ENCODE results near the gene RALGAPA2. TPM values are rescaled to one million over a fixed set of nuclear protein-coding genes. Genes with fewer than 3 reads are reported as not detected.

RALGAPA2 gene
- total and polyA plus RNA-seq, 2 donors from 2014 or later: 5.9 to 66.7 TPM

DNA sequence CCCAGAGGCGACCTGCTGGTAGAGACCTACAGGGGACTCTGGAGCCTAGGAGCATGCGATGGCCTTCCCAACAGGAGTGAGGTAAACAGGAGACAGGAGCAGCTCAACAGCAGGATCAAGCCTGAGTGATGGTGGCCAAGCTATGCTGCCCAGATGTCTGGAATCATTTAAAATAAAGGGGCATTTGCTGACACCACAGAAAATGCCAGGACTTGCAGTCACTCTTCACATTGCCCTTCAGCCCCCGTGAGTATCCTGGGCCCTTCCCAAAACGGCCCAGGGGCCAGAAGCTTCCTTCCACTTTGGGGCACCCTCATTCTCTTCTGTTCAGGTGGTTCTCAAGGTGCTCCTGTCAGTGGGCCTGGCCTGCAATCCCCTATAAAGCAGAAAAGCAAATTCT, 321.3 kb downstream of the RALGAPA2 start:
- DNase-seq: no peak
- no peak overlapping the region for H3K9ac ChIP-seq (ENCODE audit: low read length in 3 of 3)
- peaks cover 0 to 3% (median 0%) of the 10 kb centered on the region in 3 donors for H3K36me3 ChIP-seq (ENCODE audit: control insufficient read depth in 2 of 3, insufficient read depth in 3 of 3, low read length in 3 of 3)
- no peak overlapping the region for H3K4me3 ChIP-seq (ENCODE audit: low read length in 3 of 3)
- no peak for FAIRE-seq
- intact Hi-C loops (cut with DNase I): no loop called here
- no peaks in the 10 kb centered on the region for H3K9me3 ChIP-seq (ENCODE audit: control insufficient read depth in 2 of 3, insufficient read depth in 1 of 3, low read length in 3 of 3)
- no peaks in the 10 kb centered on the region for H3K27me3 ChIP-seq (ENCODE audit: control insufficient read depth, insufficient read depth, low read length)
- H3K27ac ChIP-seq (ENCODE audit: low read depth in 2 of 2, low read length in 2 of 2): no peak overlapping the region
- TF ChIP-seq, protein P1, sequence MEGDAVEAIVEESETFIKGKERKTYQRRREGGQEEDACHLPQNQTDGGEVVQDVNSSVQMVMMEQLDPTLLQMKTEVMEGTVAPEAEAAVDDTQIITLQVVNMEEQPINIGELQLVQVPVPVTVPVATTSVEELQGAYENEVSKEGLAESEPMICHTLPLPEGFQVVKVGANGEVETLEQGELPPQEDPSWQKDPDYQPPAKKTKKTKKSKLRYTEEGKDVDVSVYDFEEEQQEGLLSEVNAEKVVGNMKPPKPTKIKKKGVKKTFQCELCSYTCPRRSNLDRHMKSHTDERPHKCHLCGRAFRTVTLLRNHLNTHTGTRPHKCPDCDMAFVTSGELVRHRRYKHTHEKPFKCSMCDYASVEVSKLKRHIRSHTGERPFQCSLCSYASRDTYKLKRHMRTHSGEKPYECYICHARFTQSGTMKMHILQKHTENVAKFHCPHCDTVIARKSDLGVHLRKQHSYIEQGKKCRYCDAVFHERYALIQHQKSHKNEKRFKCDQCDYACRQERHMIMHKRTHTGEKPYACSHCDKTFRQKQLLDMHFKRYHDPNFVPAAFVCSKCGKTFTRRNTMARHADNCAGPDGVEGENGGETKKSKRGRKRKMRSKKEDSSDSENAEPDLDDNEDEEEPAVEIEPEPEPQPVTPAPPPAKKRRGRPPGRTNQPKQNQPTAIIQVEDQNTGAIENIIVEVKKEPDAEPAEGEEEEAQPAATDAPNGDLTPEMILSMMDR (IDR thresholded peaks at IDR 0.05; ENCODE audit: borderline replicate concordance, extremely low read depth, insufficient read depth): no peak
- no peaks in the 10 kb centered on the region for H3K4me1 ChIP-seq (ENCODE audit: control insufficient read depth in 2 of 3, insufficient read depth in 2 of 3, low read depth in 1 of 3, low read length in 3 of 3)

DNA sequence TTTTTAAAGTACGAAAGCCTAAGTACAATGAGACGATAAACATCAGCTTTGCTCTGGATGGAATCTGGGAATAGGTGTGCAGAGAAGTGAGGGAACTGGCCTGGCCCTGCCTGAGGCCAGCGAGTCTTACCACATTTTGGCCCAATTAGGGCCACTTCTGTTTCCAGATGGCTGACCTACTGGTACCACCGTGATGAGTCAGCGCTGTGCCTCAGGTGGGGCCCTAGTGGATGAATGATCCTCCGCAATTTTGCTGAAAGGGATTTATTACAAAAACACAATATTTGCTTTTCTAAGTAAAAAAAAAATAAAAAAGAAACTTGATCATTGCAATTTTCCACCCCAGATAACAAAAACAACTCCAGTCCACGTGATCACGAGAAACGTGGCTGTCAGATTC, 322.1 kb downstream of the RALGAPA2 start:
- Histone ChIP-seq H3K9me3 (ENCODE audit: control insufficient read depth in 2 of 3, insufficient read depth in 1 of 3, low read length in 3 of 3) (no peaks in the 10 kb centered on the region), H3K27me3 (ENCODE audit: control insufficient read depth, insufficient read depth, low read length) (no peaks in the 10 kb centered on the region), H3K9ac (ENCODE audit: low read length in 3 of 3) (no peak overlapping the region), H3K4me3 (ENCODE audit: low read length in 3 of 3) (no peak overlapping the region), H3K27ac (ENCODE audit: low read depth in 2 of 2, low read length in 2 of 2) (no peak overlapping the region), H3K36me3 (ENCODE audit: control insufficient read depth in 2 of 3, insufficient read depth in 3 of 3, low read length in 3 of 3) (peaks cover 0 to 3% (median 0%) of the 10 kb centered on the region in 3 donors), H3K4me1 (ENCODE audit: control insufficient read depth in 2 of 3, insufficient read depth in 2 of 3, low read depth in 1 of 3, low read length in 3 of 3) (no peaks in the 10 kb centered on the region)
- DNase-seq (no peak), FAIRE-seq (no peak)
- intact Hi-C loops (cut with DNase I): no loop called here
- TF ChIP-seq, protein P1 (IDR thresholded peaks at IDR 0.05; ENCODE audit: borderline replicate concordance, extremely low read depth, insufficient read depth): no peak

DNA sequence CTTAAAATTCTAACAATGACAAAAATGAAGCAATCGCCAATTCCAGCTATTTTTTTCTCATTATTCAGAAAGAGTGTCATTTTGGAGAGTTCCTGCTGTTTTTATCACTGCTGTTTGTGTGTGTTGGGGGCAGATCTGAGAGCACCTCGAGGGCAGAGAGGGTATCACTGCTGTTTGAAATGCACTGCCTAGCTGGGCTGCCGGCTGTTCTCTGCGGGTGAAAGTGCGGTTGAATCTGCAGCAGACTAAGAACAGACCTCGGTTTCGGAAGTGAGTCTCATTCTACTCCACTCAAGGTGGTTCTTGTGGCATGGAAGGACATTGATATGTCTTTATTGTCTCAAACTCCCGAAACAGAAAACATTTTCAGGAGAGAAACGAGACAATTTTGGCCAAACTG, 326.3 kb downstream of the RALGAPA2 start:
- DNase-seq: no peak
- H3K4me3 ChIP-seq (ENCODE audit: low read length in 3 of 3): no peak overlapping the region
- intact Hi-C loops (cut with DNase I): no loop called here
- no peak overlapping the region for H3K9ac ChIP-seq (ENCODE audit: low read length in 3 of 3)
- H3K9me3 ChIP-seq (ENCODE audit: control insufficient read depth in 2 of 3, insufficient read depth in 1 of 3, low read length in 3 of 3): no peaks in the 10 kb centered on the region
- no peaks in the 10 kb centered on the region for H3K4me1 ChIP-seq (ENCODE audit: control insufficient read depth in 2 of 3, insufficient read depth in 2 of 3, low read depth in 1 of 3, low read length in 3 of 3)
- no peak overlapping the region for H3K27ac ChIP-seq (ENCODE audit: low read depth in 2 of 2, low read length in 2 of 2)
- H3K36me3 ChIP-seq (ENCODE audit: control insufficient read depth in 2 of 3, insufficient read depth in 3 of 3, low read length in 3 of 3): peaks cover 0 to 3% (median 0%) of the 10 kb centered on the region in 3 donors
- FAIRE-seq: no peak
- no peaks in the 10 kb centered on the region for H3K27me3 ChIP-seq (ENCODE audit: control insufficient read depth, insufficient read depth, low read length)
- TF ChIP-seq, protein P1 (IDR thresholded peaks at IDR 0.05; ENCODE audit: borderline replicate concordance, extremely low read depth, insufficient read depth): no peak

DNA sequence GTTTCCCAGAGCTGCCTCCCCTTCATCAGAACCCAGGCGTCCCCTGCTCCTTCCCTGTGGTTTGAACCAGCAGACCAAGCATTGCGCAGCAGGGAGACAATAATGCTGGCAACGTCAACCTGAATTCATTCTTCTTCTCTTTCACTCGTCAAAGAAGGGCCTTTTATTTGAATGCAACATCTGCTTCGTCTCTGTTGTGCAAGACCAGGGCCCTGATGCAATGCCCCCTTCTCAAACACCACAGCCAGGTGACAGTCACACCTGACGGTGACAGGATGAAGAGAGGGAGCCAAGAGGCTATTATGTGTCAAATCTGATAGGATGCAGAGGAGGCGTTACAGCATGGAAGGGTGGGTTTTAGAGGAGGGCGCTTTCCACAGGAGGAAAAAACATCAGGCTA, 336.6 kb downstream of the RALGAPA2 start:
- H3K4me1 ChIP-seq (ENCODE audit: control insufficient read depth in 2 of 3, insufficient read depth in 2 of 3, low read depth in 1 of 3, low read length in 3 of 3): no peaks in the 10 kb centered on the region
- DNase-seq (no peak), FAIRE-seq (no peak)
- H3K9me3 ChIP-seq (ENCODE audit: control insufficient read depth in 2 of 3, insufficient read depth in 1 of 3, low read length in 3 of 3): no peaks in the 10 kb centered on the region
- peaks cover 30% of the 10 kb centered on the region for H3K27me3 ChIP-seq (ENCODE audit: control insufficient read depth, insufficient read depth, low read length)
- TF ChIP-seq, protein P1 (IDR thresholded peaks at IDR 0.05; ENCODE audit: borderline replicate concordance, extremely low read depth, insufficient read depth): no peak
- H3K9ac ChIP-seq (ENCODE audit: low read length in 3 of 3): no peak overlapping the region
- no peak overlapping the region for H3K4me3 ChIP-seq (ENCODE audit: low read length in 3 of 3)
- no peak overlapping the region for H3K27ac ChIP-seq (ENCODE audit: low read depth in 2 of 2, low read length in 2 of 2)
- H3K36me3 ChIP-seq (ENCODE audit: control insufficient read depth in 2 of 3, insufficient read depth in 3 of 3, low read length in 3 of 3): no peaks in the 10 kb centered on the region
- intact Hi-C loops (cut with DNase I): loop anchor here (10.0 kb wide), 1 partner anchor 59 kb away; no protein-coding TSS in a partner anchor

All from kidney (tissue), 14 donors.